Measurements from ENCODE around the gene NPIPB8.
"Not testable (repeated sequence)": the region's sequence is repeated elsewhere in the genome, so short reads cannot be mapped to it uniquely, and the experiment has no call there.

Gene NPIPB8

DNA sequence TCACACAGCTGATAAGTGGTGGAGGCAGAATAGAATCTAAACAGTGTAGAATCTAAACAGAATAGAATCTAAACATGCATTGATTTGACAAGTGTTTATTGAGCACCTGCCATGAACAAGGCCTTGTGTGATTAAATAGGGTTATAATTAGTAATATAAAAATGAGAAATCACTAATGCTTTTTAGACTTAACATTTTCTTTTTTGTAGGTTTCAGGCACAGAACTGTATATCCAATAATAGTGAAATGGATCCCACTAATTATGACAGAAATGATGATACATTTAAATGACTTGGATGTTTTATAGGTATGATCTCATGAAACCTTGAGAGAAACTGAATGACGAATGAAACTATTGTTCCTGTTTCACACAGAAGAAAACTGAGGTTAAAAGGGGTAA is at the start of gene NPIPB8:
NPIPB8 (plus strand) TSS at position 301 of the 400 bp plus-strand sequence. CDS start 296 bp downstream, outside the sequence.
- H3K27ac ChIP-seq, result not testable (repeated sequence)

DNA sequence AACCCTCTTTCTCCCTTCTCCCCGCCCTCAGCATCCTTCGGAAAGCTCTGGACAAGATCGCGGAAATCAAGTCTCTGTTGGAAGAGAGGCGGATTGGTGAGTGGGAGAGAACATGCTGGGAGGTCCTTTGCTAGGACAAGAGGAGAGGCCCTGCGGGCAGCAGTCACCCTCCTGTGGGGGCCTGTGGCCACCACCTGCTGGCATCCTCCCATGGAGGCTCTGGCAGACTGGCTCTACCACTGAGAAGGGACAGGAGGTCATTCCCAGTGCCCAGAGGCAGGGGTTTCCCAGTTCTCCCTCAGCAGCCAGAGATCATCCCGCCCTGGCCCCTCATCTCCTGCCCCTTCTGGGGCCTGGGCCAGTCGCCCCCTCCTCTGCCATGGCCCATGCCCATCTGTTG is 48.8 kb upstream of the NPIPB8 start:
- TF ChIP-seq ZFX (IDR thresholded peaks at IDR 0.05), result no peak
- TF ChIP-seq, protein P1, sequence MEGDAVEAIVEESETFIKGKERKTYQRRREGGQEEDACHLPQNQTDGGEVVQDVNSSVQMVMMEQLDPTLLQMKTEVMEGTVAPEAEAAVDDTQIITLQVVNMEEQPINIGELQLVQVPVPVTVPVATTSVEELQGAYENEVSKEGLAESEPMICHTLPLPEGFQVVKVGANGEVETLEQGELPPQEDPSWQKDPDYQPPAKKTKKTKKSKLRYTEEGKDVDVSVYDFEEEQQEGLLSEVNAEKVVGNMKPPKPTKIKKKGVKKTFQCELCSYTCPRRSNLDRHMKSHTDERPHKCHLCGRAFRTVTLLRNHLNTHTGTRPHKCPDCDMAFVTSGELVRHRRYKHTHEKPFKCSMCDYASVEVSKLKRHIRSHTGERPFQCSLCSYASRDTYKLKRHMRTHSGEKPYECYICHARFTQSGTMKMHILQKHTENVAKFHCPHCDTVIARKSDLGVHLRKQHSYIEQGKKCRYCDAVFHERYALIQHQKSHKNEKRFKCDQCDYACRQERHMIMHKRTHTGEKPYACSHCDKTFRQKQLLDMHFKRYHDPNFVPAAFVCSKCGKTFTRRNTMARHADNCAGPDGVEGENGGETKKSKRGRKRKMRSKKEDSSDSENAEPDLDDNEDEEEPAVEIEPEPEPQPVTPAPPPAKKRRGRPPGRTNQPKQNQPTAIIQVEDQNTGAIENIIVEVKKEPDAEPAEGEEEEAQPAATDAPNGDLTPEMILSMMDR (conservative IDR thresholded peaks at IDR 0.05), result no peak
- no peak overlapping the region for H3K27ac ChIP-seq

DNA sequence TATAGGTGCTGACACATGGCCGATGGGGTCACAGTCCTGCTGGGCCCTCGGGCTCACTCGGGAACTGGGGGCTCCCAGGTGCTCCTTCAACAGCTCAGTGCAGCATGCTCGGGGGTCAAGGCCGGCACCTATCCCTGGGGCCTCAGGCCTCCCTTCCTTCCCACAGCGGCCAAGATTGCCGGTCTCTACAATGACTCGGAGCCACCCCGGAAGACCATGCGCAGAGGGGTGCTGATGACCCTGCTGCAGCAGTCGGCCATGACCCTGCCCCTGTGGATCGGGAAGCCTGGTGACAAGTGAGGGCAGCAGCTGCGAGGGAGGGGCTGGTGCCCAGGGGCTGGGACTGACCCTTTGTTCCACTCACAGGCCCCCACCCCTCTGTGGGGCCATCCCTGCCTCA is 47.9 kb upstream of the NPIPB8 start:
- TF ChIP-seq, protein P1 (conservative IDR thresholded peaks at IDR 0.05), result no peak
- TF ChIP-seq ZFX (IDR thresholded peaks at IDR 0.05), result no peak
- H3K27ac ChIP-seq, result no peak overlapping the region

DNA sequence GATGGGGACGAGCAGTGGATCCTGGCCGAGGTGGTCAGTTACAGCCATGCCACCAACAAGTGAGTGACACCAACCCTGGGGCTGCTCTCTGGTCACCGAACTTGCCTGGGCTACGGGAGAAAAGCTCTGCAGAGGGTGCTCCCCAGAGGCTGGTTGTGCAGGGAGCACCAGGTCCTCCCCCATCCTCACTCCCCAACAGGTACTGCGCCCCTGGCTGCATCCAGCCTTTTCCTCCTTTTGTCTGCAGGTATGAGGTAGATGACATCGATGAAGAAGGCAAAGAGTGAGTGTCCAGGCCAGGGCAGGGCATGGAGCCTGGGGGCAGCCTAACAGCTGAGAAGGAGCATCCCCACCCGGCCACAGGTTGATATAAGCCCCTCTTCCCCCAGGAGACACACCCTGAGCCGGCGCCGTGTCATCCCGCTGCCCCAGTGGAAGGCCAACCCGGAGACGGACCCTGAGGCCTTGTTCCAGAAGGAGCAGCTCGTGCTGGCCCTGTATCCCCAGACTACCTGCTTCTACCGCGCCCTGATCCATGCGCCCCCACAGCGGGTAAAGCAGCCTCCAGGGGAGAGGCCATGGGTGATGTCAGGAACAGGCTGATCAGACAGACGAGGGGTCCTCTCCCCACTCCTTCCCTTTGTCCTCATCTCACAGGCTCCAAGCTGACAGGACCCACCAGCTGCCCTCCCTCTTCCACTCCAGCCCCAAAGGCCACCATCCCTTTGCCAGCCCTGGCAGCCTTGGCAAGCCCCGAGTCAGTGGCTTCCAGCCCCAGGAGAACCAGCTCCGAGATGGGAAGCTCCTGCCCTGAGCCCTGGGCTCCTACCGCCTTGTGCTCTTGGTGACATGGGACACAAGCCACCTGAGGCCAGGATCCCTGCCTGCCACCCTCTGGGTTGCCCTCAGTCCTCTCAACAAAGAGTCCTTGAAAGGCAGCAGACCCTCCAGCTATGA is 47.2 kb upstream of the NPIPB8 start:
- H3K27ac ChIP-seq, result no peak overlapping the region
- TF ChIP-seq, protein P1 (conservative IDR thresholded peaks at IDR 0.05), result no peak
- no peak for TF ChIP-seq ZFX (IDR thresholded peaks at IDR 0.05)

DNA sequence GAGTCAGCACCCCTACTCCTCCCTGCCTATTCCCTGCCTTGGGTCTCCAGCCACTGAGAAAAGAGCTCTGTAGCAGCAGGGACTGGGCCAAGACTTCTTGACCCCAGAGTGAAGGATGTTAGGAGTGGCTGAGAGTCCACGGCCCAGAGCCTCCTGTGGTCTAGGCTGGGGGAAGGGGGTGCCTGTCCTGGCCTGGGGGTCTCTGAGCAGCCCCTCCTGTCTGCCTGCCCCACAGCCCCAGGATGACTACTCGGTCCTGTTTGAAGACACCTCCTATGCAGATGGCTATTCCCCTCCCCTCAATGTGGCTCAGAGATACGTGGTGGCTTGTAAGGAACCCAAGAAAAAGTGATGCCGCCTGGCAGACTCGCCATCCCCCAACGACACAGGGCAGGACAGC is 46.5 kb upstream of the NPIPB8 start:
- no peak for TF ChIP-seq ZFX (IDR thresholded peaks at IDR 0.05)
- TF ChIP-seq, protein P1 (conservative IDR thresholded peaks at IDR 0.05), result no peak
- no peak overlapping the region for H3K27ac ChIP-seq

DNA sequence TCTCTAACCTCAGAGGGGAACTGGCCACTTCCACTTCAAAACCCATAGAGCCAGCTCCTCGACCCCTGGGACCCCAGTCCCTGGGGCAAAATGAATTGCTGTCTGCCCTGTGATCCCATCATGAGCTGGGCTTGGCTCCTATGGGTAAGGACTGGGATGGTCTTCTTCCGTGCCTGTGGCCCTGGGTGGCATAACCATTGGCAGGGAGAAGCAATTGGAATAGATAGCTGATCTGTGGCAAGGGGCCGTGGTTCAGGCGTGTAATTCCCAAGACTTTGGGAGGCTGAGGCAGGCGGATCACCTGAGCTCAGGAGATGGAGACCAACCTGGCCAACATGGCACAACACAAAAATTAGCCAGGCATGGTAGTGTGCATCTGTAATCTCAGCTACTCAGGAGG is 45.4 kb upstream of the NPIPB8 start:
- TF ChIP-seq ZFX (IDR thresholded peaks at IDR 0.05), result no peak
- H3K27ac ChIP-seq, result no peak overlapping the region

DNA sequence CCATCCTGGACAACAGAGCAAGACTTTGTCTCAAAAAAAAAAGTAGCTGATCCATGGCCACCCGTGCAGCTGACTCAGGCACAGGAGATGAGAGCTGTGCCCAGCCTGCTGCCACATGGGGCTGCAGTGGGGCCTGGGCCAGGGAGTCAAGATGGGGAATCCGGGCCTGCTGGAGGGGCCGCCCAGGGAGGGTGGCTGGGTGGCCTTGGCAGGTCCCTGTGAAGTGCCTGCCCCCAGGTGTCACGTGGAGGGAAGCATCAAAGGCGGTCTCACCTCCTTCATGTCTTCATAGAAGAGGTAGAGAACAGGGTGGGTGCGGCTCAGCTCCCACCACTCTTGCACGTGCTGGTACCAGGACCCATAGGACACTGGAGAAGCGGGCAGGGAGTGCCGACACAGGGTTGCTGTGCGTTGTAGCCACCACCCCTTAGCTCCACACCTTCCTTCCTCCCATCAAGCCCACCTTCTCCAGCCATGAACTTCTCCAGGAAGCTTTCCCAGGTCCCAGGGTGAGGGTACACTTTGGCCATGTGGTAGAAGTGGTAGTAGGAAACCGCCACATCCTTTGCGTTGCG is 44.8 kb upstream of the NPIPB8 start:
- TF ChIP-seq ZFX (IDR thresholded peaks at IDR 0.05), result no peak
- TF ChIP-seq, protein P1 (conservative IDR thresholded peaks at IDR 0.05), result no peak
- H3K27ac ChIP-seq, result no peak overlapping the region

DNA sequence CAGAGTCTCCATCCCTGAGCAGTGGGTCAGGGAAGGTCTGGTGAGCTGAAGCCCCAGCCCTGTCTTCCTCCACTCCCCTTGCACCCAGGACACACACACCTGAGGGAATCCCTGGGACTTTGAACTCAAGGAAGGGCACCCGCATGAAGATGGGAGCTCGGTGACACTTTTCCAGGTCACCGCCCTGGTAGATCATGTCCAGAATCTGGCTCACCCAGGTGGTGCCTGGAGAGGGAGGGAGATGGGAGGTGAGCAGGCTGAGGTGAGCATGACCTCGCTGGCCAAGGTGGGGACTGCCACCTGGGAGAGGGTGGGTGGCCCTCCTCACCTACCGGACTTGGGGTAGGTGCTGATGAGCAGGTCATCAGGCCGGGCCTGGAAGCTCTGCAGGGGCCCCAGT is 42.4 kb upstream of the NPIPB8 start:
- H3K27ac ChIP-seq, result not testable (repeated sequence)

DNA sequence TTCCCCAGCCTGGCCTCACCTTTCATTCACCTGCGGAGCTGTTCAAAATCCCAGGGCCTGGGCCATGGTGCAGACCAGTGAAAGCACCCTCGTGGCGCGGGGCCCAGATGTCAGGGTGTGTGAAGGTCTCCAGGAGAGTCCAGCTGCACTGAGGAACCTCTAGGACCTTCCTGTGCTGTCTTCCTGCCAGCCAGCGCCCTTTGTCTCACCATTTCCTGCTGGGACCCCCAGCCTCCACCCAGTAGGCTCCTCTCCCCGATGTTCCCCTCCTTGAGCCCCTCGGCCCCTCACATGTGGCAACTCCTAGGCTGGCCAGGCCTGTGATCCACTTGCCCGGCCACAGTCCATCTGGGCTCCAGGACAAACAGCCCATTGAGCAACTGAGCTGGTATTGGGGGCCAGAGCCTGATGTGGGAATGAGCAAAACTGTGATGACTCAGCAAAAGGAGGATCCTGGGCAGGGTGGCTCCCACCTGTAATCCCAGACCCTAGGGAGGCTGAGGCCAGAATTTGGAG is 41.7 kb upstream of the NPIPB8 start:
- TF ChIP-seq, protein P1 (conservative IDR thresholded peaks at IDR 0.05), result no peak
- TF ChIP-seq ZFX (IDR thresholded peaks at IDR 0.05), result no peak
- no peak overlapping the region for H3K27ac ChIP-seq

Measured in C4-2B (cell line).